Prostate gland (tissue), 2 donors: Measurements from ENCODE around the gene CCNL2. TPM values are rescaled to one million over a fixed set of nuclear protein-coding genes. Genes with fewer than 3 reads are reported as not detected.

Source experiments
- DNase-seq: peaks from one replicate; pipeline ENCODE4 v3.0.0-alpha.2; 2019; ENCODE audit warnings: low spot score
- H3K27ac ChIP-seq, 2 donors: fragments of 200-600 bp; sonication (generic); 2 replicates each; pipeline ENCODE4 v1.5.1; 2017 to 2019
- H3K27me3 ChIP-seq: fragments of 200-600 bp; sonication (generic); replicated peaks from 2 replicates; pipeline ENCODE4 v1.5.1; 2019; ENCODE audit not compliant: insufficient read depth
- H3K36me3 ChIP-seq, 2 donors: fragments of 200-600 bp; sonication (generic); 1 replicate in 1 of 2; 2 replicates in 1 of 2; pipeline versions ENCODE4 v1.5.1 to v1.8.1; 2017 to 2019
- H3K4me1 ChIP-seq: fragments of 200-600 bp; sonication (generic); replicated peaks from 2 replicates; pipeline ENCODE4 v1.5.1; 2019
- H3K4me3 ChIP-seq, 2 donors: fragments of 200-600 bp; sonication (generic); 2 replicates each; pipeline ENCODE4 v1.5.1; 2017 to 2019
- H3K9me3 ChIP-seq: fragments of 200-600 bp; sonication (generic); 2 replicates; pipeline ENCODE4 v1.5.1; 2017
- POLR2A ChIP-seq: fragments of 450-650 bp; IDR thresholded peaks from one replicate; pipeline ENCODE4 v1.6.1; 2016; ENCODE audit warnings: antibody characterized with exemption, mild to moderate bottlenecking
- POLR2AphosphoS5 ChIP-seq: sonication (generic); formaldehyde crosslinking; IDR thresholded peaks from one replicate; pipeline ENCODE4 v1.6.1; 2017; ENCODE audit warnings: antibody characterized with exemption
- WGBS: methylation state at CpG from one replicate; pipeline ENCODE4 v1.1.5; 2018; 5-methylcytosine and 5-hydroxymethylcytosine counted together
- intact Hi-C: fragments of 100-400 bp; cut with DNase I; formaldehyde crosslinking; loops from one replicate; pipeline ENCODE4 v1.14.2; 2022
- total RNA-seq, 2 donors: library from RNA; depleted of rRNA; stranded (reverse); fragments of >200 nt; gene quantifications; one replicate each; pipeline ENCODE4 v1.1.0, GENCODE V29; 2016
- TF ChIP-seq, protein P1 (sequence below), 4 experiments: fragments of 200-600 bp in 2 of 4; fragments of 450-650 bp in 2 of 4; sonication (generic) in 2 of 4; IDR thresholded peaks; 1 replicate in 3 of 4; 2 replicates in 1 of 4; pipeline ENCODE4 v1.5.1; 2016 to 2019; ENCODE audit warnings: antibody characterized with exemption in 4 of 4, mild to moderate bottlenecking in 2 of 4, moderate library complexity in 2 of 4

Gene CCNL2
- total RNA-seq, 2 donors from 2014 or later, result 116 to 242 TPM

DNA sequence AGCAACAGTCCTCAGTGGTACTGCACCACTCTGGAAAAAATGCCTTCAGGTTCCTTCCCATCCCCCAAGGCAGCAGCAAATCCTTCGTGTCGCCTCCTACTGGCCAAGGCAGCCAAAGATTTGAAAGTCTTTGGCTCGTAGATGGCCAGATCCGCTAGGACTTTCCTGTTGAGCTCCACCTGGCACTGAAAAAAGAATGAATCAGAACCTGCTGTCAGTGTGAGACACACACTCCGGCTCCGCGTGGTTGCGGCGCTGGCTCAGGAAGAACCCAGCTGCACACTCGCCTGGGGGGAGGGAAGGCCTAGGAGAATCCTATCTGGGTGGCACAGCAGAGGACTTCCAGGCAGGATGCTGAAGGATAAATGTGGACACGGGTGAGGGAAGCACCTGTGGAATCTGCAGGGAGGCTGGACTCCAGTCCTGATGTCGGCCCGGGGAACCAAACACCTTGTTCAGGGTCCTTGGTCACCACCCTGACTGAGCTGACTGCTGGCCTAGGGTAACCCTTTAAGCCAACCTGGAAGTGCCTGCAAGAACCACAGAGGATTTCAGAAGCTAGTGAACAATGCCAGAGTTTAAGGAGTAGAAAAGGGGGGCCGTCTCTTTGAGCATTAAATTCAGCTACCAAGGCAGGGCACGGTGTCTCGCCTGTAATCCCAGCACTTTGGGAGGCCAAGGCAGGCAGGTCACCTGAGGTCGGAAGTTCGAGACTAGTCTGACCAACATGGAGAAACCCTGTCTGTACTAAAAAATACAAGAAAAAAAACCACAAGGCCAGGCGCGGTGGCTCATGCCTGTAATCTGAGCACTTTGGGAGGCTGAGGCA, 3.2 kb upstream of the CCNL2 start:
- Histone ChIP-seq H3K9me3 (no peaks in the 10 kb centered on the region), H3K4me3 (no peak overlapping the region), H3K27ac (no peak overlapping the region), H3K27me3 (no peaks in the 10 kb centered on the region), H3K4me1 (peaks cover 24% of the 10 kb centered on the region), H3K36me3 (peaks cover 0 to 5% of the 10 kb centered on the region in 2 donors)
- intact Hi-C loops, result no loop called here
- DNase-seq, result no peak
- TF ChIP-seq POLR2AphosphoS5, result no peak
- TF ChIP-seq, protein P1, sequence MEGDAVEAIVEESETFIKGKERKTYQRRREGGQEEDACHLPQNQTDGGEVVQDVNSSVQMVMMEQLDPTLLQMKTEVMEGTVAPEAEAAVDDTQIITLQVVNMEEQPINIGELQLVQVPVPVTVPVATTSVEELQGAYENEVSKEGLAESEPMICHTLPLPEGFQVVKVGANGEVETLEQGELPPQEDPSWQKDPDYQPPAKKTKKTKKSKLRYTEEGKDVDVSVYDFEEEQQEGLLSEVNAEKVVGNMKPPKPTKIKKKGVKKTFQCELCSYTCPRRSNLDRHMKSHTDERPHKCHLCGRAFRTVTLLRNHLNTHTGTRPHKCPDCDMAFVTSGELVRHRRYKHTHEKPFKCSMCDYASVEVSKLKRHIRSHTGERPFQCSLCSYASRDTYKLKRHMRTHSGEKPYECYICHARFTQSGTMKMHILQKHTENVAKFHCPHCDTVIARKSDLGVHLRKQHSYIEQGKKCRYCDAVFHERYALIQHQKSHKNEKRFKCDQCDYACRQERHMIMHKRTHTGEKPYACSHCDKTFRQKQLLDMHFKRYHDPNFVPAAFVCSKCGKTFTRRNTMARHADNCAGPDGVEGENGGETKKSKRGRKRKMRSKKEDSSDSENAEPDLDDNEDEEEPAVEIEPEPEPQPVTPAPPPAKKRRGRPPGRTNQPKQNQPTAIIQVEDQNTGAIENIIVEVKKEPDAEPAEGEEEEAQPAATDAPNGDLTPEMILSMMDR (IDR thresholded peaks at IDR 0.05), result peak in 2 of 4 experiments; percentile 23 to 37
- 68% methylated on average over 20 of the region's 20 CpGs for WGBS

DNA sequence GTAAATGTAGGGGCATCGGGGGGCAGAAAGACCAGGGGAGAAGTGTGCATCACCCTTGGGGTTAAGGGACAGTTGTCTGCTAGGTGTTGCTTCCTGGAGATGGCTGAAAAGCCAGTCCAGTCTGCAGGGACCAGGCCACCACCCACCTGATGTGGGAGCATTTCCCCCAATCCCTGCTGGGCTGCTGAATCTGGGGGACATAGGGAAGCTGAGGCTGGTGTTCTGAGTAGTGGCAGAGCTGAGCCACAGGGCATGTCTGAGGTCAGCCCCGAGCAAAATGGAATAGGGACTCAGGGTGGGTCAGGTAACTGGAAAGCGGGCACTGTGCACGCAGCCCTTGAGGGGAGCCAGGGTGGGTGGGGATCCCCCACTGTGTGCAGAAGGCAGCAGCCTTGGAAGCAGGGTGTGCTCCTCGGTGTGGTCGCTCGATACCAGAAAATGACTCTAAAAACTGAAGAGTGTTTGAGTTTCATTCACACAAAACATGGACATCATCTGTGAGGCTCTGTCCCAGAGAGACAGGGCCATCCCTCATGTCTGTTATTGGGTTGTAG, 2.4 kb upstream of the CCNL2 start:
- H3K4me3 ChIP-seq, result no peak overlapping the region
- no peak overlapping the region for H3K27ac ChIP-seq
- DNase-seq, result no peak
- H3K4me1 ChIP-seq, result peaks cover 24% of the 10 kb centered on the region
- no peaks in the 10 kb centered on the region for H3K27me3 ChIP-seq
- WGBS, result 83% methylated on average over 7 of the region's 7 CpGs
- intact Hi-C loops, result no loop called here
- TF ChIP-seq POLR2A (no peak), POLR2AphosphoS5 (no peak)
- TF ChIP-seq, protein P1 (IDR thresholded peaks at IDR 0.05), result no peak
- peaks cover 0 to 6% of the 10 kb centered on the region in 2 donors for H3K36me3 ChIP-seq
- no peaks in the 10 kb centered on the region for H3K9me3 ChIP-seq

DNA sequence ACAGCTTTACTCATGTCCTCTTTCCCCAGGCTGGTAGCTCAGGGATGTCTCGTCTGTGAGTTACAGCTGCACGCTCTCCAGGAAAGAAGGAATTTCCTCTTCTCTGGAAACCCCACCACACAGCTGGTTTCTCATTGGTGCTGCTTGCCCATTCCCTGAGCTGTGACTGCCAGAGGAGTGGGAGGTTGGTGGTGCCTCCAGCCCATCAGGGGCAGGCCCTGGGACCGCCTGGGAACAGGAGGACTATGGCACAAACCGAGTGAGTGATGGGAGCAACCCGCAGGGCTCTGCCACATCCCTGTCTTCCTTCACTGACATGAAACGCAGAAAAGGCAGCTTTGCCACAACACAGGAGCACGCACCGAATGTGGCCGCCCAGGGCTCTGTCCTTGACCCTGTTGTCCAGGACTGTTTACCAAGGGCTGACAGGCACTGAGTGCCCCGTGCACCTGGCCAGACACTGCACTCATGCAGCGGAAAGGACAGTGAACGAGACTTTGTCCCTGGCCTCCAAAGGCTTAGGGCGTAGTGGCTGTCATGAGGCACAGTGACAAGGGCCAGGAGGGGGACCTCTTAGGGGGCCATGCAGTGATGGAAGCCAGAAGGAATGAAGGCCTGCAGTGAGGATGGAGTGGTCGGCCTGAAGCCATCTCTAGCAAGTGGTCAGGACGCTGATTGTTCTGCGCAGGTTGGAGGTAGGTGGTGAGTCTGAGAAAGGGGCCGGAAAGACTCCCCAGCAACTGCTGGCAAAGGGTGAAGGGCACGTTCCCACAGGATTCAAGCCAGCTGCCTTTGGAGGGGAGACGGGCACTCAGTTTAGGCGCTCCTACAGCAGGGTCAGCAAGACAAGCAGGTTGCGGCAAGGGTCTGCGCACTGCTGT, 1.7 kb upstream of the CCNL2 start:
- no peaks in the 10 kb centered on the region for H3K27me3 ChIP-seq
- peaks cover 0 to 6% of the 10 kb centered on the region in 2 donors for H3K36me3 ChIP-seq
- peaks cover 18% of the 10 kb centered on the region for H3K4me1 ChIP-seq
- H3K9me3 ChIP-seq, result no peaks in the 10 kb centered on the region
- H3K27ac ChIP-seq, result no peak overlapping the region
- 80% methylated on average over 22 of the region's 22 CpGs for WGBS
- intact Hi-C loops, result no loop called here
- TF ChIP-seq, protein P1 (IDR thresholded peaks at IDR 0.05), result no peak
- TF ChIP-seq POLR2AphosphoS5 (no peak), POLR2A (no peak)
- H3K4me3 ChIP-seq, result peak overlapping the region; percentile 92 to 96
- no peak for DNase-seq

DNA sequence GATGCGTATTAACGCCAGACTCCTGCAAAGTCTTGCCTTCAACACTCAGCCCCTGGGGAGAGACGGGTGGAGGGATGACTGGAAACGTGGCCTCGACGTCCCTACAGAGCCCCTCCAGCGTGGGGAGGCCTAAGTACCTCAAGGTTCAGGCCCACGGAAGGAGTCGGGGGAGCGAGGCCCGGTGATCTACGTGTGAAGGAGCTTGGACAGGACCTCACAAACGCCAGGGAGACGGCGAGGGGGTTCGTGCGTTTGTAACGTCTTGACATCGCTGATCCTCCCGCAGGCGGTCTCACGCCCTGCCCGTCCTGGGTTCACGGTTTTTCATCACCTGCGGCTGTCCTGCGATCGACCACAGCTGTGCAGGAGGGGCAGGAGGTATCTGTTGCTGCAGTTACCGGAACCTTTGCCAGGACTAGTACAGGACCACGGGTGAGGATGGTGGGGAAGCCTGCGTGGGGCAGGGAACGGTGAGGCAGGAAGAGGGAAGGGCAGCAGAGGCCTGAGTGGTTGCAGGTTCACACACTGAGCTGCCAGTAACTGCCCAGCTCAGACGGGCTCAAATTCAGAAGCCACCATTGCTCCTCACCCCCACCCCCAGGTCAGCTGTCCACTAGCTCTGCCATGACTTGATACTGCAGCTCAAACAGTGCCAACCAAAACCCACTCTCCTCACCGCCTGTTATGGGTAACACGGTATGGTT, 889 bp upstream of the CCNL2 start:
- Histone ChIP-seq H3K27me3 (no peaks in the 10 kb centered on the region), H3K9me3 (no peaks in the 10 kb centered on the region), H3K36me3 (peaks cover 0 to 6% of the 10 kb centered on the region in 2 donors), H3K4me3 (peak overlapping the region; percentile 92 to 96), H3K4me1 (peaks cover 15% of the 10 kb centered on the region), H3K27ac (peak overlapping the region; percentile 65 to 79)
- no peak for TF ChIP-seq POLR2AphosphoS5
- TF ChIP-seq, protein P1 (IDR thresholded peaks at IDR 0.05), result no peak
- no peak for TF ChIP-seq POLR2A
- intact Hi-C loops, result loop anchor here (1.0 kb wide), 1 partner anchor 25 kb away; the partner anchor contains the start of gene AURKAIP1
- no peak for DNase-seq
- WGBS, result 6% methylated on average over 33 of the region's 34 CpGs
